GM12892 (cell line): ENCODE measurements around the gene MACC1.
"Not testable (repeated sequence)": the region's sequence is repeated elsewhere in the genome, so short reads cannot be mapped to it uniquely, and the experiment has no call there.

Source experiments
- DNase-seq: peaks from one replicate; pipeline ENCODE4 v3.0.0; 2011; ENCODE audit not compliant: insufficient read length
- FAIRE-seq: peaks from 2 replicates; lab custom pipeline; 2011; peaks lifted over from hg19 to GRCh38; lab: Jason Lieb, UNC
- POLR2A ChIP-seq: IDR thresholded peaks from 2 replicates; pipeline ENCODE4 v1.6.1; 2011; ENCODE audit warnings: low read depth, low read length, control low read depth
- POLR2AphosphoS5 ChIP-seq: IDR thresholded peaks from 2 replicates; pipeline ENCODE4 v1.6.1; 2011; ENCODE audit warnings: low read depth, low read length, control low read depth
- TAF1 ChIP-seq: IDR thresholded peaks from 2 replicates; pipeline ENCODE4 v1.6.1; 2011; ENCODE audit warnings: low read depth, mild to moderate bottlenecking, control low read depth, low read length, borderline replicate concordance

MACC1 gene

DNA sequence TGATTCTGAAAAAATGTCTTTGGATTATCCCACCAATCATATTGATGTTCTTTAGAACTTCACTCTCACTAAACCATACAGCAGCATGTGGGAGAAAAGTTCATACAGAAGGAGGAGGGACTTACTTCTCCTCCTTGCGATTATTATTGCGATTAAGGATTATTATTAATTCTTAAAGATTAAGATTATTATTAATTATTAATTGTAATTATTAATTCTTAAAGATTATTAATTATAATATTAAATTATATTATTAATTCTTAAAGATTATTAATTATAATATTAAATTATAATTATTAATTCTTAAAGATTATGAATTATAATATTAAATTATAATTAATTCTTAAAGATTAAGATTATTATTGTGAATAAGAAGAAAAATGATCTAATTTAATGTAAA, 80.5 kb downstream of the MACC1 start:
- DNase-seq = no peak
- TF ChIP-seq TAF1 (no peak), POLR2AphosphoS5 (no peak), POLR2A (no peak)
- FAIRE-seq = no peak

DNA sequence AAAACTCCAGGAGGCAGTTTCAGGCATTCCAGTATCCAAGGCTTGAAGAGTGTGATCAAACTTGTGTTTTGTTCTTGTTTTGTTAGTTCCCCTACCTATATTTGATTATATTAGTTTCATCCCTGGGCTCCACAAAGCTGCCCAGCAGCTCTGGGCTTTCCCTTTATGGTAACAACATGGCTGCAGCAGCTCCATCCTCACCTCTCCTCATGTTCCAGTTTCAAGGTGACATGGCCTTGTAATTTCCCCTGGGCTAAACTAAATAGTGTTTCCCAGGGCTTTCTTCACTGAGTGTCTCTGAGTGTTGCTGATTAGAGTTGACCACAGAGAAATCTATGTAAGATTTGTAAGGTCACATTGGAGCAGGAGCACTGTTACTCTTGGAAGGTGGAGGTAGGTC, 83.4 kb downstream of the MACC1 start:
- no peak for TF ChIP-seq POLR2A
- no peak for TF ChIP-seq TAF1
- DNase-seq (no peak), FAIRE-seq (peak; percentile 38)

DNA sequence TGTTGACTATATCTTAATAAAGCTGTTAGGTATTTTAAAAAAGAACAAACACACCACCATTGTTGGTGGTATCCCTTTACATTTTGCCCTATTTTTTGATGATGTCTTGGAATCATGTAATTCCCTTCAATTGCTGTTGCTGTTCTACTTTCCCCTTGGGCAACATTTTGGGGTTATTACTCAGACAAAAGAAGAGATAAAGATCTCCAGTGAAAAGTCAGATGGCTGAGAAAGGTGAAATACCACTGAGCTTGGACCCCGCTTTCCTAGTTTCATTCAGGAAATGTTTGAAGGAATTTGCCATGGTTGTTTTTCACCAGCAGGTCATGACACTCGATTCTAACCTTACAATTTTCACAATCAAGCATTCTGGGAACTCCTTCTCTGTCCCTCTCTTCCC, 84.6 kb downstream of the MACC1 start:
- TF ChIP-seq POLR2A (no peak), POLR2AphosphoS5 (no peak), TAF1 (no peak)
- FAIRE-seq = no peak
- DNase-seq = no peak

DNA sequence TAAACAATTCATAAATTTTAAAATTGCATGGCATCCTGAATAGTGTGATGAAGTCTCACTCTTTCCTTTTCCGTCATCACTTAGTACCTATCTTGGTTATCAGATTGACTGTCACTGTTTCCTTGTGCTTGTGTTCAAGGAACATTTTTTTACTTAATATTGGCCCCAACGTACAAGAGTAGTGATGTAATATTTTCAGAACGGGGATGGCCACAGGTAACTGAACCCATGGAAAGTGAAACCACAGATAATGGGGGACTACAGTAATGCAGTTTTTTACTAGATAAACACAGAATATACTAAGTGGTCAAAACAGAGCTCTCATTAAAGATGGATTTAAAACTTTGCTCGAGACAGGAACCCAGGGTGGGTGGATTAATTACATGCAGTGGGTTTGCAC, 85.4 kb downstream of the MACC1 start:
- no peak for TF ChIP-seq POLR2AphosphoS5
- TF ChIP-seq TAF1 = no peak
- TF ChIP-seq POLR2A = no peak
- no peak for FAIRE-seq
- no peak for DNase-seq

DNA sequence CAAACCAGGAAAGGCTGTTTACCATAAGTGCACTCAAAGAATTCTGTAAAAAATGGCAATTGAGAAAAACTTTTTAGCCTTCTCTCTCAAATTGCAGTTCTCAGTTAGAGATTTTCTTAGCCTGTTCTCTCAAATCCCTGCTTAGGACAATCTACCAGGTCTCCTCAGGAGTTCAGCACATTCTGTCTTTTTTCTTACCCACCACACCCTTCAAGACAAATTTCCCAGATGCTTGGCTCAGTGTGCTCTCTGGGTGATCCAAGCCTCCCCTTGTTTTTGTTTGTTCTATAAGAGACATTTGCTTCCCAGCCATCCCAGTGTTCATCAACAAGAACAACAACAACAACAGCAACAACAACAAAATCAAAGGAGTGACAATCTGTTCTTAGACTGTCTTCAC, 87.3 kb downstream of the MACC1 start:
- DNase-seq (no peak), FAIRE-seq (no peak)
- TF ChIP-seq POLR2A (no peak), TAF1 (no peak), POLR2AphosphoS5 (no peak)

DNA sequence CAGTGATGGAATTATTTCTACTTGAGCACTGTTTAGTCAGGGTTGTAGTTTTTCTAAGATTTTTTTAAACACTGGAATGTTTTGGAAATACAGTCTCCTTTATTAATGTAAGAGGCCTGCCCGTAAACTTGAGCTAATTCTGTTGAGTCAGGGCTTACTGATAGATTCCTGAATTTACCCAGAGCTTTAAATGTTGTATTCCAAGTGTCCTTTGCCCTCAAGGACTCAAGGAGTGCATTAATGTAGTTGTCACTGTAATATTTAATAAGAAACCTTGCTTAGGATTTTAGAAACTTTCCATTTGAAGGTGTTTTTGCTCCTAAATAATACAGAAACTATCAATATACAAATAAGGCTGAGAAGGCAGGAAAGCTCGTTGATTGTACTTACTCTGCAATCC, 89.2 kb downstream of the MACC1 start:
- TF ChIP-seq TAF1 (no peak), POLR2A (no peak), POLR2AphosphoS5 (no peak)
- DNase-seq = no peak
- FAIRE-seq = no peak

DNA sequence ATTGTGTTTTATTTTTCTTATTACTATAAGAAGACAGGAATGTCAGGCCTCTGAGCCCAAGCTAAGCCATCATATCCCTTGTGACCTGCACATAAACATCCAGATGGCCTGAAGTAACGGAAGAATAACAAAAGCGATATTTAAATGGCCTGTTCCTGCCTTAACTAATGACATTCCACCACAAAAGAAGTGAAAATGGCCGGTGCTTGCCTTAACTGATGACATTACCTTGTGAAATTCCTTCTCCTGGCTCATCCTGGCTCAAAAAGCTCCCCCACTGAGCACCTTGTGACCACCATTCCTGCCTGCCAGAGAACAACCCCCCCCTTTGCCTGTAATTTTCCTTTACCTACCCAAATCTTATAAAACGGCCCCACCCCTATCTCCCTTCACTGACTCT, 91.1 kb downstream of the MACC1 start:
- not testable (repeated sequence) for FAIRE-seq

DNA sequence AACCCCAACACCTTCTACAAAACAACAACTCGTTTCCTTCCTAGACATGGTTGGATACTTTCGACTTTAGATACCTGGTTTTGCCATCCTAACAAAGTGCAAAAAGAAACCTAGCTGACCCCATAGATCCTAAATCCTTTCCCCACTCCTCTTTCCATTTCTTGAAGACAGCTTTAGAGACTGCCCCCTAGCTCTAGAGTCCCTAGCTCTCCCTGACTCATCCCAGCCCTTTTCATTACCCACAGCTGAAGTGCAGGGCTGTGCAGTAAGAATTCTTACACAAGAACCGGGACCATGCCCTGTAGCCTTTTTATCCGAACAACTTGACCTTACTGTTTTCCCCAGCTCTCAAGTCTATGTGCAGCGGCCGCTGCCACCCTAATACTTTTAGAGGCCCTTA, 93.1 kb downstream of the MACC1 start:
- not testable (repeated sequence) for FAIRE-seq, DNase-seq

More for the DNA sequence above, 91.1 kb downstream of the MACC1 start:
- DNase-seq = not testable (repeated sequence)

DNA sequence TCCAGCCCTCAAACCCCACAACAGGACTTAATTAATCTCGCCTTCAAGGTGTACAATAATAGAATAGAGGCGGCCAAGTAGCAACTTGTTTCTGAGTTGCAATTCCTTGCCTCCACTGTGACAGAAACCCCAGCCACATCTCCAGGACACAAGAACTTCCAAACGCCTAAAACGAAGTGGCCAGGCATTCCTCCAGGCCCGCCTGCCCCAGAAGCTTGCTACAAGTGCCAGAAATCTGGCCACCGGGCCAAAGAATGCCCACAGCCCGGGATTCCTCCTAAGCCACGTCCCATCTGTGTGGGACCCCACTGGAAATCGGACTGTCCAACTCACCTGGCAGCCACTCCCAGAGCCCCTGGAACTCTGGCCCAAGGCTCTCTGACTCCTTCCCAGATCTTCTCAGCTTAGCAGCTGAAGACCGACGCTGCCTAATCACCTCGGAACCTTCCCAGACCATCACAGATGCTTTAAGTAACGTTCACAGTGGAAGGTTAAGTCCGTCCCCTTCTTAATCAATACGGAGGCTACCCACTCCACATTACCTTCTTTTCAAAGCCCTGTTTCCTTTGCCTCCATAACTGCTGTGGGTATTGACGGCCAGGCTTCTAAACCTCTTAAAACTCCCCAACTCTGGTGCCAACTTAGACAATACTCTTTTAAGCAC, 94.4 kb downstream of the MACC1 start:
- FAIRE-seq, DNase-seq: not testable (repeated sequence)

DNA sequence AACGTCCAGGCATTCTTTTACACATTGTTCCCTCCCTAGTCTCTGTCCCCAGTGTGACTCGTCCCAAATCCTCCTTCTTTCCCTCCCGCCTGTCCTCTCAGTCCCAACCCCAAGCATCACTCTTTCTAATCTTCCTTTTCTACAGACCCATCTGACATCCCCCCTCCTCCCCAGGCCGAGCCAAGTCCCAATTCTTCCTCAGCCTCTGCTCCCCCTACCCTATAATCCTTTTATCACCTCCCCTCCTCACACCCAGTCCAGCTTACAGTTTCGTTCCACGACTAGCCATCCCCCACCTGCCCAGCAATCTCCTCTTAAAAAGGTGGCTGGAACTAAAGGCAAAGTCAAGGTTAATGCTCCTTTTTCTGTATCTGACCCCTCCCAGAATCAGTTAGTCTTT, 95.1 kb downstream of the MACC1 start:
- TF ChIP-seq TAF1 = no peak
- no peak for TF ChIP-seq POLR2A
- no peak for TF ChIP-seq POLR2AphosphoS5
- DNase-seq (no peak), FAIRE-seq (no peak)

DNA sequence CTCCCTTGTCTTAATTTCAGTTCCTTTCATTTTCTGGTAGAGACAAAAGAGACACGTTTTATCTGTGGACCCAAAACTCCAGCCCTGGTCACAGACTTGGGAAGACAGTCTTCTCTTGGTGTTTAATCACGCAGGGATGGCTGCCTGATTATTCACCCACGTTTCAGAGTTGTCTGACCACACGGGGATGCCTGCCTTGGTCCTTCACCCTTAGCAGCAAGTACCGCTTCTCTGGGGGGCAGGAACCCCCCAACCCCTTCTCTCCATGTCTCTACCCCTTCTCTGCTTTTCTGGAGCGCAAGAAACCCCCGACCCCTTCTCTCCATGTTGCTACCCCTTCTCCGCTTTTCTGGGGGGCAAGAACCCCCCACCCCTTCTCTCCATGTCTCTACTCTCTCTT, 95.8 kb downstream of the MACC1 start:
- DNase-seq (no peak), FAIRE-seq (no peak)
- TF ChIP-seq POLR2AphosphoS5 = no peak
- no peak for TF ChIP-seq POLR2A
- TF ChIP-seq TAF1 = no peak

DNA sequence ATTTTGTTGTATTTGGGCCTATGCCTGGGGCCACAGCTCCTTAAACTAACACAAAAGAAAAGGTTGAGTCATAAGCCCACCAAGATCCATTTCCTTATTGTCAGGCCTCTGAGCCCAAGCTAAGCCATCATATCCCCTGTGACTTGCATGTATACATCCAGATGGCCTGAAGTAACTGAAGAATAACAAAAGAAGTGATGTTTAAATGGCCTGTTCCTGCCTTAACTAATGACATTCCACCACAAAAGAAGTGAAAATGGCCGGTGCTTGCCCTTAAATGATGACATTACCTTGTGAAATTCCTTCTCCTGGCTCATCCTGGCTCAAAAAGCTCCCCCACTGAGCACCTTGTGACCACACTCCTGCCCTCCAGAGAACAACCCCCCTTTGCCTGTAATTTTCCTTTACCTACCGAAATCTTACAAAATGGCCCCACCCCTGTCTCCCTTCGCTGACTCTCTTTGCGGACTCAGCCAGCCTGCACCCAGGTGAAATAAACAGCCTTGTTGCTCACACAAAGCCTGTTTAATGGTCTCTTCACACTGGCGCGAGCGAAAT, 96.5 kb downstream of the MACC1 start:
- not testable (repeated sequence) for FAIRE-seq

DNA sequence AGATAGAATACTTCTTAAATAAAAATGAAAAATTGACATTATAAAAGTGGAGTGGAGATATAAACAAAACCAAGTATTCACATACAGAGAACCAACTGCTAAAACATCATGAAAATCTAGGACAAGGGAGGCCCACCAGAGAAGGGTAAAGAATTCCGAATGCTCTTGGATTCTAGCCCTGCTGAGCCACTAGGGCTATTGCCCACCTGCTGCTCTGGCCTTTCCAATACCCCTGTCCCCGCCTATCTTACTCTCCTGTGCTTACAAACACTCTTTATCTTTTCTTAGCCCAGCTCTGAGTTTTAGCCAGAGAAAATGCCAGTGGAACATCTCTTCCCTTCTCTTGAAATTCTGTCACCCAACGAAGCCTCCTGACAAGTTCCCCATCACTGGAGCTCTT, 100.3 kb downstream of the MACC1 start:
- FAIRE-seq = no peak
- TF ChIP-seq POLR2A (no peak), TAF1 (no peak), POLR2AphosphoS5 (no peak)
- no peak for DNase-seq

More for the DNA sequence above, 96.5 kb downstream of the MACC1 start:
- not testable (repeated sequence) for DNase-seq

DNA sequence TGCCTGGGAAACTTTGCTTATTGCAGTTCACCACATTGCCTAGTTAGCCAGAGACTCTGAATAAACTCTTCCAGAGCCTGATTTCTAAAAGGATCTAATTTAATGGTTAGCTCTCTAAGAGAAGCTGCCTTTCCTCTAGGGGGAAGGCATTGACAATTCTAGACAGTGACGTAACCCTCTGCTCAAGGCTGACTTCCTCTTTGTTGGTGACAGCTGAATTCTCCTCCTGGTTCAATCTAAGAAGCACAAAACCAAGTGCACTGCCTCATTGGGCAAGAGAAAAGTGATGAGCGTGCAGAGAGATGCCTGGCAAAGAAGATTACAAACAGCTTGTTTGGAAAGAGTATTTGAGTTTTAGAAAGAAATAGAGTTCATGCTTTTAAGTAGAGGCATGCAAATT, 102.7 kb downstream of the MACC1 start:
- TF ChIP-seq POLR2AphosphoS5 = no peak
- no peak for TF ChIP-seq POLR2A
- TF ChIP-seq TAF1 = no peak
- peak; percentile 94 for FAIRE-seq
- DNase-seq = no peak
